Measurements from ENCODE around the gene ATP2A2. TPM values are rescaled to one million over a fixed set of nuclear protein-coding genes. Genes with fewer than 3 reads are reported as not detected.
"Not testable (repeated sequence)": the region's sequence is repeated elsewhere in the genome, so short reads cannot be mapped to it uniquely, and the experiment has no call there.

ATP2A2 gene
- total RNA-seq, 1 experiment from 2014 or later: 108 TPM

DNA sequence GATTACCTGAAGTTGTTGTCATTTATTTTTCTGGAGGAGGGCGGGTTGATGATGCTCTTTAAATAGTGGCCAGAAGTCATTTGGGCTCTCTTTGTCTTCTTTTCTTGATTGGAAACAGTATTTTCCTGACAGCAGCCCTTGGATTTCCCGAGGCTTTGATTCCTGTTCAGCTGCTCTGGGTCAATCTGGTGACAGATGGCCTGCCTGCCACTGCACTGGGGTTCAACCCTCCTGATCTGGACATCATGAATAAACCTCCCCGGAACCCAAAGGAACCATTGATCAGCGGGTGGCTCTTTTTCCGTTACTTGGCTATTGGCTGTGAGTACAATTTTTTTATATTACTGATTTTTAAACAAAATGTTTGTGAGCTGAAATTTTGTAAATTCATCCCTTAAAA is 62.1 kb downstream of the ATP2A2 start:
- DNase-seq (ENCODE audit: low spot score): no peak

DNA sequence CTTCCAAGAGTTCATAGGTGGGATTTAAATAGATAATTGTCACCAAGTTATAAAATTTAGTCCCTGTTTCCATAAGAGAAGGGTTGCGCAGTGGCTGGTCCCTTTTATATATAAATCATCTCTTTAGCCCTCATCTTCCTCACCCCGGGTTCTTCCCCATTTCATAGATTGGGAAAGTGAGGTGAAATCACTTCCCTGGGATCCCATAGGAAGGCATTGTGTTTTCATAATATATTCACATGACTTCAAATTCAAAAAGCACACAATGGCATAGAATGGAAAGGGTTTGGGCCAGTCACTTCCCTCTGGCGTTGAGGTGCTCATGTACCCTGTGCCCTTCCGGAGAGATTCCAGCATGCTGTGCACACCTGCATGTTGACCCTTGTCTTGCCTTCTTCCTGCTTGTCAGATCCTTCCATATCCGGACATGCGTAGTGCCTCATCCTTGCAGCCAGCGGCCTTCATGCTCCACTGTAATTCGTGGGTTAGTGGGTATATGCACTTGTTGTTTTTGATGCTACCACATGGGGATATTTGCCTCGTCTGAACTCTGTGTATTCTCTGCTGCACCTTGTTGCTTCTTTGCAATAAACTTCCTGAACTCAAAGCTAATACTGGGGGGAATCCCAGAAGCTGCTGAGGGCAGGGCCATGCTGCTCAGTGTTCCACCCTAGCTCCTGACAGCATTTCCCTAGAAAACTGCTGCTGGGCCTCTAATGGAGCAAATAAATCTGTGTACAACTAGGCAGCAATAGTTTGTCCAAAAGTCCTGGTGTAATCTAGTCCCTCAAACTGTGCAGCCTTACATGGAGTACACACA is 62.9 kb downstream of the ATP2A2 start:
- no peak for DNase-seq (ENCODE audit: low spot score)

DNA sequence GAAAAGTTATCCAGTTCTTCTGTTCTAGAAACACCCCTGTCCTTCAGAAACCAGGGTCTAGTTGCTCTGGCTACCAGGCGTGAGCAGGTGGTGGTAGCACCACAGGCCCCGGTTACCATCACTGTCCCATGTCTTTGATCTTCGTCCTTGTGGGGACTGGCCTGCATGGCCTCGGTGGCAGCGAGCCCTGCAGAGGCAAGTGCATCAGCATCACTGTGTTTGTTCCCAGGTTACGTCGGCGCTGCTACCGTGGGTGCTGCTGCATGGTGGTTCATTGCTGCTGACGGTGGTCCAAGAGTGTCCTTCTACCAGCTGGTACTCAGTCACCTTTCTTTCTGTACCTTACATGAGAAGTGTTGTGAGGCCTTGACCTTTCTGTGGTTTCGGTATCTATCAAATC is 63.6 kb downstream of the ATP2A2 start:
- no peak for DNase-seq (ENCODE audit: low spot score)

DNA sequence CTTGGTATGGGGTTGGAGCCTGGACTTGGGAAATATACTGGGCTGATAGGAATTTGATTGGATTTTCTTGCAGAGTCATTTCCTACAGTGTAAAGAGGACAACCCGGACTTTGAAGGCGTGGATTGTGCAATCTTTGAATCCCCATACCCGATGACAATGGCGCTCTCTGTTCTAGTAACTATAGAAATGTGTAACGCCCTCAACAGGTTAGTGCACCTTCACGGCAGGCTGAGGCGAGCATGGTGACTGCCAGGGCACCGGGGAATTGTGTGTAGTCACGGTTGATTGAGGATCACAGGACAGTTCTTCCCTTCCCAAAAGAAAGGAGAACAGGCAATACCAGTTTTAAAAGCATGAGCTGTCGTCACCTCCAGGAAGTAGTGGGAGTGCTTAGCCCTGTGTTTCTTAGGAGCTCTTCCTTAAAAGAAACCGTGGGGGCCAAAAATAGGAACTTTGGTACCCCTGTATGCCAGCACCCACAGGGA is 64.2 kb downstream of the ATP2A2 start:
- DNase-seq (ENCODE audit: low spot score): no peak

DNA sequence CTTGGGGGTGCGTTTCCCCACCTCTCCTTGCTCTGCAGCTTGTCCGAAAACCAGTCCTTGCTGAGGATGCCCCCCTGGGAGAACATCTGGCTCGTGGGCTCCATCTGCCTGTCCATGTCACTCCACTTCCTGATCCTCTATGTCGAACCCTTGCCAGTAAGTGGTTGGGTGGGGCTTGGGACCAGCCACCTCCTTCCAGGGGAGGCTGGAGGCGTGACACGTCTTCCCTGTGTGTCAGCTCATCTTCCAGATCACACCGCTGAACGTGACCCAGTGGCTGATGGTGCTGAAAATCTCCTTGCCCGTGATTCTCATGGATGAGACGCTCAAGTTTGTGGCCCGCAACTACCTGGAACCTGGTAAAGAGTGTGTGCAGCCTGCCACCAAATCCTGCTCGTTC is 64.9 kb downstream of the ATP2A2 start:
- no peak for DNase-seq (ENCODE audit: low spot score)

DNA sequence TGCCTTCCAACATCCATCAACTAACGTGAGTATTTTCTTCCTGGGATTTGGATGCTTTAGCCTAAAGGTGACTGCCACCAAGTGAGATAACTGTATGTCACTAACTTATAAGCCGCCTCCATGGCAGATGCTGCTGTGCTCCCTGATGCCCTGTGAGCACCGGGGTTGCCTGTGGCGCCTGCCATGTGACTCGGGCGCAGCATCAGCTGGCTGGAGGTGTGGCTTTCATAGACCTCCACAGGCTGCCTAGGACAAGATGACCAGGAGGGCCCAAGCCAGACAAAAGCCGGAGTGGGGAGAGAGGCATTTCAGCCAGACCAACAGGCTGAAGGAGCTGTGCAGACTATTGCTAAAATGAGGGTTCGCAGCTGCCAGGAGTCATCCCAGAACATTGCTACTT is 66.7 kb downstream of the ATP2A2 start:
- DNase-seq (ENCODE audit: low spot score): no peak

DNA sequence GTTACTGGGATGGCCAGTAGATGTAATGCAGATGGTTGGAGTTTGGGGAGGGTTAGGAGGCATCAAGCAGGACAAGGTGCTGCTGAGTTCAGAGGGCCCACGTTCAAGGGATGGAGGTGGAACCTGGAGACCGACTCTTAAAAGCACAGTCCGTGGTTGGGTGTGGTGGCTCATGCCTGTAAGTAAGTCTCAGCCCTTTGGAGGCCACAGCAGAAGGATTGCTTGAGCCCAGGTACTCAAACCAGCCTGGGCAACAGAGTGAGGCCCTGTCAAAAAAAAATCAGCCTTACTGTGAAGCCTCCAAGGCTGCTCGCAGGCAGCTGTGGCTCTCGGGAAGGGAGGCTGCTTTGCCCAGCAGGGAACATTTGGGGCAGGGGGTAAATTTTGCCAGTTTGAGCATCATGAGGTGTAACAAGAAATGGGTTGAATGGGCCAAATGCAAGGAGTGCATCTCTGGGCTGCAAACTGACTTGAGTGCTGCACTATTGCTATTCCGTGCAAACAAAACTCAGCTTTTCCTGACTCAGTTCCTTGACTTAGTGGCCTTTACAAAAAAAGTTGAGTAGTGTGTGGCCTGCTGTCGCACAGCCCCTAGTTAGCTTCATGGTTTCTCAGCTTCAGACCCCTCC is 67.5 kb downstream of the ATP2A2 start:
- no peak for DNase-seq (ENCODE audit: low spot score)

DNA sequence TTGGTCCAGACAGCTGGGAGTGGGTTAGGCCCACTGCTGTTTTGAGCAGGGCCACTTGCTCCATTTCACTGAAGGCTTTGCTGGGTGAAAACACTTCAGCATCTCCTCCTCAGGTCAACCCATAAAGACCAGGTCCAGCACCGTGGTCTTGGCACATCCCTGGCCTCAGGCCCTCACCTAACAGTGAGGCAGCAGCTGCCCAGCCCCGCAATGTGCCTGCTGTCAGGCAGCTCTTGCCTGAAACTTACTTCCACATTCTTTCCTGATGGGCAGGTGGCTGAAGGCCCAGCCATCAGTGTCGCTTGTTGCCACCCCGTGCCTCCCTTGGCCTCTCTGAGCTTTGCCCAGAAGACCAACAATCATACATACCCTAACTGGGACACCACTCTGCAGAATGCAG is 68.0 kb downstream of the ATP2A2 start:
- no peak for DNase-seq (ENCODE audit: low spot score)

DNA sequence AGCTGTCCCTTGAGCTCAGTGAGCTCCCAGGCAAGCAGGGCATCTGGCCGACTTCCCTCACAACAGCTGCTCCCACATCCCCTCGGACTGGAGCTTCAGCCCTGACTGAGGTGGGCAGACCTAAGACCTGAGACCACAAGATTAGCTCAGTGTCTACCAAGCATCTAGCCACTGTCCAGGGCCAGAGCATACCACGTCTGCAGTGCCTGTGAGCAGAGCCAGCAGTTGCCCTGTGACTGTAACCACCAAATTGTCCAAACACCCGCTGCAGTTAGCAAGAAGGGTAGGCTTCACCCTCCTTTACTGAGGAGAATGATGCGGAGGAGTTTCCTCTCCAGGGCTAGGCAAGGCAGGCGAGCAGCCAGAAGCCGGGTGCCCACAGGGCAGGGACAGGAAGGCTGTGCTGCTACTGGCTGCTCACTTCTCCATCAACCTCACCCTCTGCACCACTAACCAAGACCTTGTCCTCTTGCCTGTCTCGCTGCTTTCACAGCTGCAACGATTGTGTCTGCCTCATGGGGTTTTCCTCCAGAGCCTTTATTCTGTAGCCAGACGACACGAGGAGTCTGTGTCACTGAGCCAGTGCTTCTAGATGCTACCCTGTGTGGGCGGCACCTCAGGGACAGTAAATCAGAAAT is 68.6 kb downstream of the ATP2A2 start:
- DNase-seq (ENCODE audit: low spot score): no peak

DNA sequence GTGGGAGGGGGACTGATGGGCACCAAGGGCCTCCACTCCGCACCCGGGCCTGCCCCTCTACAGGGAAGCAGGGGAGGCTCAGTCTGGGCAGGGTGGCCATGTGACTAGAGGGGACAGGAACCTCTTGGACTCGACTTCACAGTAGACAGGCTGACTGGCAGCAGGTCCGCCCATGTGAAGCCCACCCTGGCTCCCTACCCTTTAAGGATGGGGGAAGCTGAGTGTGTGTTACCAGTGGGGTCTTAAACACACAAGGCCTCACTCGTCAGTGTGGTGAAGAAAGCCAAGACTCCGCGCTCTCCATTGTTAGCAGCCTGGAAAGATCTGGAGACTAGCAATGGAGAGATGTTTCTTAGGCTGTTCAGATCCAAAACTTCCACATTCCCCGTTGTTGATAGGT is 70.1 kb downstream of the ATP2A2 start:
- no peak for DNase-seq (ENCODE audit: low spot score)

DNA sequence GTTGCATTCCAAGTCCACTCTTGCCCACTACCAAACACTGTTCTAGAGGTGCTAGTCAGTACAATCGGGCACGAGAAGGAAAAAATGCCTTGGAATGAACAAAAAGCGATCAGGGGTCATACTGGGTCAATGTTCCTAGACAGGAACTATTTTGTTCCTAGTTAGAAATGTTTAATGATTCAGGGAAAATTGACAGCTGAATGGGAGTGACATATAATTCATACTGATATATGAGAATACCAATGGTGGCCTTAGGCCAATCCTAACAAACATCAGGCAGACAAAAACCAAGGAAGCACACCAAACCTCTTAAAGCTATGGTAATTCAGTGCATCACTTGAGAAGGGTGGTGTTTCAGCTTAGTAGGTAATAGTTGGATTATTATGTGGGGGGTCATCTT is 71.4 kb downstream of the ATP2A2 start:
- DNase-seq (ENCODE audit: low spot score): no peak

DNA sequence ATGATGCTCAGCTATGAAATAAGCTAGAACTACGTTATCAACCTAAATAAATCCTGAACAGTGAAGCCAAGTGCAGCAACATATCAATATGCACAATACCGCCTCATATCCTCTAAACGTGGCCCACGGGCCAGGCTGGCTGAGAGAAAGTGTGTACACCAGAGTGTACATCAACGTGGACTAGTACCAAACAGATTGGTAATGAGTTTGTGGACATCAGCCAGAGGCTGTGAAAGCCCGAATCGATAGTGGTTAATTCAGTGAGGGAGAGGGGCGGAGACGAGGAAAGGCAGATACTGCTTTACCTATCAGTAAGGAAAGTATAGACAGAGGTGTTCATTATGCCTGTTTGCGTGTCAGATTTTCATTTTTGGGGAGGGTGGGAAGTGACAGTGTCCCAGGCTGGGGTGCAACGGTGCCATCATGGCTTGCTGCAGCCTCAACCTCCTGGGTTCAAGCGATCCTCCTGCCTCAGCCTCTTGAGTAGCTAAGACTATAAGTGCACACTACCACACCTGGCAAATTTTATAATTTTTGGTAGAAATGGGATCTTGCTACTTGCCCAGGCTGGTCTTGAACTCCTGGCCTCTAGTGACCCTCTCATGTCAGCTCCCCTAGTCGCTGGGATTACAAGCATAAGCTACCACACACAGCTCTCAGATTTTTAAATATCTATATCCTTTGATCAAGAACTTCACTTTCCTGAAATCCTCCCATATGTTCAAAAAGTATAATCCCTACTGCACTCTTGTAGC is 72.3 kb downstream of the ATP2A2 start:
- DNase-seq (ENCODE audit: low spot score): no peak

DNA sequence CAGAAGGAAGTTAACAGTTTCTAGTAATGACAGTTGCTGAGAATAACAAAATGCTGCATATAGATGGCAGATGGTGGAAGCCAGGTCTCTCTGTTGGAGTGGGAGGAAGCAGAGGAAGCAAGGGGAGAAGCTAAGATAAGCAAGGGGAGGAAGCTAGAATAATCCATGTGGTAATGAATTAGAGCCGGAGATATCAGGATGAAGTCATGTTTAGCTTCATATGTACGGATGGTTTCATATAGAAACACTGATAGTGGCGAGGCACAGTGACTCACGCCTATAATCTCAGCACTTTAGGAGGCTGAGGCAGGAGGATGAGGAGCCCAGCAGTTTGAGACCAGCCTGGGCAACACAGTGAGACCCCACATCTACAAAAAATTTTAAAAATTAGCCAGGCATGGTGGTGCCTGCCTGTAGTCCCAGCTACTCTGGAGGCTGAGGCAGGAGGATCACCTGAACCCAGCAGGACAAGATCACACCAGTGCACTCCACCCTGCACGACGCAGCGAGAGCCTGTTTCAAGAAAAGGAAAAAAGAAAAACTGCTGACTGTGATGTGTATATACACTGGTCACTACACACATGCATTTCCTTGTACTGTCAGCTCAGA is 73.2 kb downstream of the ATP2A2 start:
- DNase-seq (ENCODE audit: low spot score): no peak

DNA sequence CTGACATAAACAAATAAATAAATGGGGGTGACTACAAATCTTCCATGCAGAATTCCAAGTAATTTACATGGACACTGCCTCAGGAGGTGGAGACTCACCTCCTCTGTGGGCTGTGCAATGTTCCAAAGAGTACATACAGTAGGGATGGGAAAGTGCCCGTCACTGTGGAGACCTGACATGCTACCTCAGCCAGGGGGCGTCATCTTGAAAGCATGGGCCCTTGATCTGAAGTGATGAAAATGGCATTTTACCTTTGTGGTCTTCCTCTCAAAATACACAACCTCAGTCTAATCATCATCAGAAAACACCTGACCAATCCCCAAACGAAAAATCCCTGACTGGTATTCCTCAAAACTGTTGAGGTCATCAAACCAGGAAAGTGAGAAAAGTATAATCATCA is 74.0 kb downstream of the ATP2A2 start:
- DNase-seq (ENCODE audit: low spot score): no peak

DNA sequence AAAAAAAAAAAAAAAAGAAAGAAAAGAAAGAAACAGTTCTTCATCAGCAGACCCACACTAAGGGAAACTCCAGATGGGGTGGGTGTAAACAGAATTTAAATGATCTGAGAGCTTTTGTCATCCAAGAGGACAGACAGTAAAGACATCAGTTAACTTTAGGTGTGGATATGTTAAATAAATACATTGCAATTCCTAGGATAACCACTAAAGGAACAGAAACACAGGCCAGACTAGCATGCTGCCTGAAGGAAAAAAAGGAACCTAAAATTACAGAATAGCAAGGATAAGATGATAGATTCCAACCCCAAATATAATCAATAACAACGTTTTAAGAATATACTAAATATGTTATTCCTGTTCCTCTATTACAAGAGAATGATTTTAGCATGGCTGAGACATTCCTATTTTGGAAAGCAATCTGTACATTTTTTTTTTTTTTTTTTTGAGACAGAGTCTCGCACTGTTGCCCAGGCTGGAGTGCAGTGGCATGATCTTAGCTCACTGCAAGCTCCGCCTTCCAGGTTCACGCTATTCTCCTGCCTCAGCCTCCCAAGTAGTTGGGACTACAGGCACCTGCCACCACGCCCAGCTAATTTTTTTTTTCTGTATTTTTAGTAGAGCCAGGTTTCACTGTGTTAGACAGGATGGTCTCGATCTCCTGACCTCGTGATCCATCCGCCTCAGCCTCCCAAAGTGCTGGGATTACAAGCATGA is 77.5 kb downstream of the ATP2A2 start:
- DNase-seq (ENCODE audit: low spot score): not testable (repeated sequence)

DNA sequence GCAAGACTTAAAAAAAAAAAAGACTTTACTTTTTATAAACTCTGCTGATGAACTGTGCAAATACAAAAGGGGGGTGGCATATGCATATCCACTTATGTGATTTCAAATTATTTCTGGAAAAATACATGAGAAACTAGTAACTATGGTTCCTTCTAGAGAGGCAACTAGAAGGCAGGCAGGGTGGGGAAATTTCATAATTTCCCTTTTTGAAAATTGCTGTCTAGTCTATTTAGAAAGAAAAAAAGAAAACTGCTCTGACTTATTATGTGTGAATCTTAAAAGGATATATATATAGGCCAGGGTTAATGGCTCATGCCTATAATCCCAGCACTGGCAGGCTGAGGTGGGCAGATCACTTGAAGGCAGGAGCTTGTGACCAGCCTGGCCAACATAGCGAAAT is 80.2 kb downstream of the ATP2A2 start:
- no peak for DNase-seq (ENCODE audit: low spot score)

DNA sequence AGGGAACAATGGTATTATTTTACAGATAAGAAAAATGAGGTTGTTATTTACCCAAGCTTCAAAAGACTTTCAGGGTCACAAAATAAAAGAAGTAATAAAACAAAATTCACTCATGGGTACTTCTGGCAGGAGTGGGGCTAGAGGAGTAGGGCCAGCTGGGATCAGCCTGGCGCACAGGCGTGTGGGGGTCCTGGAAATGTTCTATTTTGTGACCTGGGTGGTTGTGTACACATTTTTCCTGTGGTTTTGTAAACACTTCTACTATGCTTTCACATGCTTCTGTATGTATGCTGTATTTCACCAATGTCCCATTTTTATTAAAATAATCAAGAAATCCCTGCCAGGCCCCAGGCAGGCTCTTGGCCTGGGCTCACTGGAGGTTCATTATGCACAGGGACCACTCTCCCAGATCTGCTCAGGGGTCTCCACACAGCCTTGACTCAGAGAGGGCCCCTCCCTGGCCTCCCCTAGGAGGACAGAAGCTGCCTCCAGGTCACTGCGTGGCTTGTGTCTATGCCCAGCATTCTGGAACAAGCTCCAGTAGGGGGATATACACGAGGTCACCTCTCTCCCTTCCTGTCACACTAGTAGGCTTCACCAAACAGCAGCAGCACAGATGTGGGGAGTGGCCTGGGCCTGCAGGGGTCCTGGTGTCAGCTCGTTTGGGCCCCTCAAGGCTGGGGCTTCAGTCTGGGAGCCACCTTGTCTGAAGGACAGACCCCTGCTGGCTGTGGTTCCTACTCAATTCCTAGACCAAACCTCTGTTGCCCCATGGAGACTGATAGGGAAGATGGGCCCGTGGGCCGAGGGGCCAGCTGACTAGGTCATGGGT is 84.7 kb downstream of the ATP2A2 start:
- DNase-seq (ENCODE audit: low spot score): no peak

DNA sequence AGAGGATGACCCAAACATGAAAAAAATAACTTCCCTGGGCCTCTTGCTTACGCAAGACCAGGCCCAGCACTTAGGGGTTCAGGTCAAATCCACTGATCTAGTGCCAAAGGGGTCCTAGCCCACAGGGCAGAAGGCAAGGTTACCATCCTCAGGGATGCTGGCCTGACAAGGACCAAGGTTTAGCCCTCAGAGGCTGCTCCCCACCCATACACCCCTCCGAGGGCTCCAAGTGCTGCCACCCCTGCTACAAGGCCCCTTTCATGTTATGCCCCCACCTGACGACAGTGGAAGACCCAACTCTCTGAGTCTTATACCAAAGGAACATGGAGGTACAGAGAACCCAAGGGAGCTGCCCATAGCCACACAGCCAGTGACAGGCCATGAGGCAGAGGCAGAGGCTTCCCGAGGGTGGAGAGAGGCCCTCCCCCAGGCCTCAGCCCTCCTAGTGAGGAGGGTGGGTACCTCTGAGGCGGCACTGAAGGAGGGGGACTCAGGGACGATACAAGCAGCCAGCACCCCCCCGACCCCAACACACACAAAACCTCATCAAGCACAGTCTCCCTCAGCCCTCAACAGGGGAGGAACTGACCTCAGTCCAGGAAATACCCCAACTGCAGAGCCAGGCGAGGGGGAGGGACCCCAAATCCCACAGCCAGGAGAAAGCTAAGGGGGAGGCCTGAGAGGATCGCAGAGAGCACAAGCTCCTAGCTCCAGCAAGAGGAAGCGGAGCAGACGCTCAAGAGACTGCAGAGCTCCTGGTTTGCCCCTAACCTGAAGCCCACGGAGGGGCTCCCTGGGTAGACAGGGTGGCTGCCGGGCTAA is 85.5 kb downstream of the ATP2A2 start:
- DNase-seq (ENCODE audit: low spot score): no peak

DNA sequence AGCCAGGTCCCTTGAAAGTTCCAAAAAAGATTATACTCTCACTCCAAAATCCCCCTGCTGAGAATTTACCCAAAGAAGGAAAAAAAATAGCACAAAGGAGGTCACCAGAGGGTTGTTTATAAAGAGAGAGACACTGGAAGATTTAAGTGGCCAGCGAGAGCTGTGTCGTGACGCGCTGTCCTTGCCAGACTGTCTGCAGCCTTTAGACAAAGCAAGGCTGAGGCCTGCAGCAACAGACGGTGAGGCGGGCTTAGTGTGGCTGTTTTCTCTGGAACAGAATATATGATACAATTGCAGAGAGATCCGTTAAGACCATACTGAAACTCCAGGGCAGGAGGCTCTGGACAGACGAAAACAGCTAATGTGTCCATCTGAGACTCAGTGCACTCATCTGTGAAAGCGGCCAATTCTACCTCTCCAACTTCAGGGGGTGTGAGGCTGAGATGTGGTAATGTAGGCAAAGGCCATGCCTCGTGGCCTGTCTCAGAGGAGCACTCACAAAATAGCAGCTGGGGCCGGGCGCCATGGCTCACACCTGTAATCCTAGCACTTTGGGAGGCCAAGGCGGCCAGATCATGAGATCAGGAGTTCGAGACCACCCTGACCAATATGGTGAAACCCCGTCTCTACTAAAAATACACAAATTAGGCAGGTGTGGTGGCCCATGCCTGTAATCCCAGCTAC is 86.3 kb downstream of the ATP2A2 start:
- no peak for DNase-seq (ENCODE audit: low spot score)

All from A172 (cell line).